Measurements from ENCODE around the gene SLFN12.
"Not testable (repeated sequence)": the region's sequence is repeated elsewhere in the genome, so short reads cannot be mapped to it uniquely, and the experiment has no call there.

Gene SLFN12

GRCh38 chr17:35407531-35407930 lies 24.8 kb downstream of the SLFN12 start:
- DNase-seq, result no peak

DNA sequence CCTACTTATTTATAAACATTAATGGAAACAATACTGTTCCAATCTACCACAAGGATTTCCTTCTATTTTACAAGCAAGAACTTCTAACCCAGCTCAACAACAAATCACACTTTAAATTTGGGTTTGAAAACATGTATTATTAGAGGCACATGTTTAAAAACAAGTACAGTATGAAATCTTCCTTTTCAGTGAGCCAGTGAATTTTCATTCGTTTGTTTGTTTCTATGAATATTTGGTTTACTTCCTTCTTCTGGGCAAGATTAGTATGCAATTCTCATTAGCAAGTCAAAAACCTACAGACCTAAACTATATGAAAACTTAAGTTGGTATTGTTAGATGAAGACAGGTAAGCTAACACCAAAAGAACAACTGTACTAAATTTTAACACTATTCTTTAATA lies 25.7 kb downstream of the SLFN12 start:
- no peak for DNase-seq

DNA sequence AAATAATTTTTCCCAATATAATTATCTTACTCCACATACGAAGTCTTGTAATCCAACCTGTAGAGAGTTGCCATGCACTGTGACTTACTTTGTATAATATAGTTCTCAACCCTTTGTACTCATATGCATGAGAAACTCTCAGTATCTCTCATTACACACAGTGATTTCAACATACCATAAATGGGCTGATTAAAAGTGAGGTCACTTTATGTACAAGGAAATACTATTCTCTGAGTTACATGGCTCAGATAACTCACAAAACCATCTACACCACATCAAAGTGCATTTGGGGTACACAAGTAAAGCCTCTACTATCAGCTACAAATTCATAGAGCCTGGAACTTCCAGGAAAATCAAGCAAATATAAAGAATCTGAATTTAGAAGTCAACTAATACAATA lies 27.9 kb downstream of the SLFN12 start:
- peak in 1 of 2 donors; percentile 20 for DNase-seq

- not testable (repeated sequence) for DNase-seq
Measured at GRCh38 chr17:35393783-35394182, 38.5 kb downstream of the SLFN12 start.

- no peak for DNase-seq
Measured at GRCh38 chr17:35390663-35391062, 41.6 kb downstream of the SLFN12 start.

- no peak for DNase-seq
Measured at GRCh38 chr17:35390156-35390555, 42.1 kb downstream of the SLFN12 start.

DNA sequence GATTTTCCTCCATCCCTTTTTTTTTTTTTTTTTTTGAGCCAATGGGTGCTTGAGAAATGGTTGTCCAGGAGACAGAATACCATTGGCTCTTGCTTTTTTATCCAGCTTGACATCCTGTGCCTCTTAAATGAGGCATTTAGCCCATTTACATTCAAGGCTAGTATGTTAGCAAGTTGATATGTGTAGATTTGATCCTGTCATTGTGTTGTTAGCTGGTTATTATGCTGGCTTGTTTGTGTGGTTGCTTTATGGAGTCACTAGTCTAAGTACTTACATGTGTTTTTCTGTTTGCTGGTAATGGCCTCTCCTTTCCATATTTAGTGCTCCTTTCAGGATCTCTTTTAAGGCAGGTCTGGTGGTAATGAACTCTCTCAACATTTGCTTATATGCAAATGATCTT lies 44.8 kb downstream of the SLFN12 start:
- no peak for DNase-seq

DNA sequence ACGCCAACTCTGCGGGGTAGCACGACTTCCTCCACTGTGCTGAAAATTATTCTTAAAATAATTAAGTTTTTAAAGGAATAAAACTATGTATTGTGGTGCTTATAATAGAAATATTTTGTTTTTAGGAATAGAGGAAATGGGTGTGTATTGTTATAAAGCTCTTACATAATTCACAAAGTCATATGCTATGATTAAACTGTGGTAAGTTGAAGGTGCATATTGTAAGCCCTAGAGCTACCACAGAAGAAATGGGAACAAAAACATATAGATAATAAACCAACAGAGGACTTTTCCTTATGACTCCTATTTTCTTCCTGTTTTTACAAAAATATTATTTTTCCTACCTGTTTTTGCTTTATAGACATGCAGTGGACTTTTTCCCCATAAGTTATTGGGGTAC lies 54.6 kb downstream of the SLFN12 start:
- no peak for DNase-seq

GRCh38 chr17:35377068-35377467 lies 55.2 kb downstream of the SLFN12 start:
- DNase-seq, result no peak

DNA sequence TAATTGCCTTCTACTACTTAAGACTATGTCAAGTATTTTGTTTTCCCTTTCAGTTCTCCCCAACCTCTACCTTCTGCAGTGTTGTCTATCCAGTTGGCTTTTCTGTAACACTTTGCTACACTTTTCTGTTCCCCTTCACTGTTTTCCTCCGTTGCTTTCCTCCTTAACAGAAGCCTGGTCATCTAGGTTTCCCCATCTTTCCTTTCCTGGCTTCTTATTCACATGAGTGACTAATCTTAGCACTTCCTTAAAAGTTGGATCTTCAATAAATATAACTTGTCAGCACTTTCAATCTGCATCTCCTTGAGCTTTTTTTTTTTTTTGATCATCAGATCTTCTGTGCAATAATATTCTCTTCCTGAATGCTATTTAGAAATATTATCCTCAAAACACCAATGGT lies 56.1 kb downstream of the SLFN12 start:
- no peak for DNase-seq

- no peak for DNase-seq
Measured at GRCh38 chr17:35374766-35375344, 57.4 kb downstream of the SLFN12 start.

GRCh38 chr17:35373984-35374765 lies 58.1 kb downstream of the SLFN12 start:
- peak; percentile 39 to 69 for DNase-seq

DNA sequence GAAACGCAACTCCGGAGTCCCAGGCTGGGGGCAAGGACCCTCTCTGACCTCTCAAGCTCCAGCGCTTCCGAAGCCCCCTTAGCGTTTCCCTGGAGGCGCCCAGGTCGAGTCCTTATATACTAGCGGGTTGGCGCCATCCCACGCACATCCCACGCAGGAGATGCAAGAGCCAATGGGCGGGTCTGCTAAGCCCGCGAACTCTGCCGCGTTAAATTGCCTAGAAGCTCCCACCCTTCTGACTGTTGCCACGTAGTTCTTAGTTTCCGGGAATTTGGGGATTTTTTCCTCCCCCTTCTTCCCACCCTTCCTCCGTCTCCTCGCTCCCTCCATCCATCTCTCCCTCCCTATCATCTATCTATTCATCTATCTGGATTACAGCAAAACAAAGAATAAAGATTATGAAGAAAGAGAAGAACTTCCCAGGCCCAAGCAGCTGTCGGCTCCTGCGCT lies 58.7 kb downstream of the SLFN12 start, which contains the start of gene SLFN11:
Gene SLFN11, minus strand, starts transcription at position 88 of the 450 bp plus-strand sequence. CDS start 9,814 bp downstream, outside the sequence.
- DNase-seq, result peak; percentile 90 to 91

DNA sequence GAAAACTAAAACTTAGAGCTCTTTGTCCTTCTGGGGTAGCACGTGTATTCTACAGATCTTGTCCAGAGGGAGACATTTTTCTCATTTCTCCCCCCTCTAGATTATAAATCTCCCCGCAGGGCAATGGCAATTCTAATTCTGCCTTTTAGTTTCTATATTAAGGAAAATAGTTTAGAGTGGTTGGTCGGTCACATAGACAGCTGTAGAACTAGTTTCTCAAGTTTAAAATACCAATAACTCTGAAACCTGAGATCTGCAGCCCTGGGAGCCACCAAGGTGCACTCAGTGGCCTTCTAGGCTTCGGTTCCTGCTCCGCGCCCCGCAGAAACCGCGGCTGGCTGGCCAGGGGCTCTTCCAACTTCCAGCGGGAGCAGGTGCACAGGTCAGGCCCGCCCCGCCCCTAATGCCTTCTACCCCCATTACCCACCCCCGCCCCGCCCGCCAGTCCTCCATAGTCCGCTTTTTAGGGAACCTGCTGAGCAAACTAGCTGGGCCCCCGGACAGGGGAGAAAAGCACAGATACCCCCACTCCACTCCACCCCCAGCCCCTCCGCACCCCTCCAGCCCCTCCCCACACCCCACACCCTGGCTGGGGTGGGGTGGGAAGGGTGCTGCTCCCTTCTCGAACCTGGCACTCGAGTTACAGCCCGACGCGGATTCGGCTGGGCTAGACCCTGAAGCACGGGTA lies 59.3 kb downstream of the SLFN12 start:
- DNase-seq, result peak; percentile 25 to 38

- DNase-seq, result no peak
Measured at GRCh38 chr17:35371934-35372333, 60.4 kb downstream of the SLFN12 start.

DNA sequence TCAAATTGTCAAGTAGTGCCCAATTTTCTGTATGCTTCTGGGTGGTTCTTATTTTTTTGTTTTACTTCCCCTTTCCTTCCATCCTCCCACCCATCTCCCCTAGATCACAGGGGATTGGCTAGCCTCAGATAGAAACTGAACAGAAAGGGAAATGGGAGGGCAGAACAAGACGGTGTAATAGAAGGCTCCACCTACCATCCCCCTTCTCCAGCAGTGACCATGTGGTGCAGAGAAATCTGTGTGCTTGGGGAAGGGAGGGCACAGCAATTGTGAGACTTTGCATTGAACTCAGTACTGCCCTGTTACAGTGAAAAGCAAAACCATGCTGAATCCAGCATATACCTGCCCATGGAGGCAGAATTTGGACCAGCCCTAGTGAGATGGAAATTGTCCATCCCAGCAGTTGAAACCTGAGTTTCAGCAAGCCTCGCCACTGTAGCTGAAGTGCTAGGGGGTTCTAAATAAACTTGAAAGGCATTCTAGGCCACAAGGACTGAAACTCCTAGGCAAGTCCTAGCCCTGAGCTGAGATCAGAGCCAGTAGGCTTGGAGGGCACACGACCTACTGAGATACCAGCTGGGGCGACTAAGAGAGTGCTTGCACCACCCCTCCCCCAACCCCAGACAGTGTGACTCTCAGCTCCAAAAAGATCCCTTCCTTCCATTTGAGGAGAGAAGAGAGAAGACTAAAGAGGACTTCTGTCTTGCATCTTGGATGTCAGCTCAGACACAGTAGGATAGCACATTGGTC lies 64.0 kb downstream of the SLFN12 start:
- DNase-seq, result peak; percentile 71

- DNase-seq, result no peak
Measured at GRCh38 chr17:35361027-35361426, 71.3 kb downstream of the SLFN12 start.

Data from CD4-positive, alpha-beta T cell treated with Interleukin-4 for 1 hour (primary cell).